Ramos (cell line): ENCODE results near the gene NPTN.
"Not testable (repeated sequence)": the region's sequence is repeated elsewhere in the genome, so short reads cannot be mapped to it uniquely, and the experiment has no call there.

Experiments used
- in situ Hi-C: fragments of 300-500 bp; cut with MboI; formaldehyde crosslinking; loops from one replicate; pipeline ENCODE4 v1.14.3; 2022; ENCODE audit warnings: low sequenced_read_pairs; ENCODE audit not compliant: unreplicated experiment

The NPTN gene

GRCh38 chr15:73602446-73602843, 30.7 kb downstream of the NPTN start:
- in situ Hi-C loops, result no loop called here

- in situ Hi-C loops, result no loop called here
Measured at GRCh38 chr15:73601451-73602445, 31.4 kb downstream of the NPTN start.

GRCh38 chr15:73600413-73601335, 32.5 kb downstream of the NPTN start:
- in situ Hi-C loops, result no loop called here

GRCh38 chr15:73599934-73600333, 33.3 kb downstream of the NPTN start:
- in situ Hi-C loops, result no loop called here

GRCh38 chr15:73598530-73599160, 34.5 kb downstream of the NPTN start:
- in situ Hi-C loops, result no loop called here

- in situ Hi-C loops, result no loop called here
Measured at GRCh38 chr15:73597036-73597638, 36.1 kb downstream of the NPTN start.

- in situ Hi-C loops, result no loop called here
Measured at GRCh38 chr15:73596174-73596573, 37.0 kb downstream of the NPTN start.

GRCh38 chr15:73594109-73594508, 39.1 kb downstream of the NPTN start:
- in situ Hi-C loops, result no loop called here

- in situ Hi-C loops, result no loop called here
Measured at GRCh38 chr15:73593304-73594074, 39.7 kb downstream of the NPTN start.

GRCh38 chr15:73590263-73590662, 42.9 kb downstream of the NPTN start:
- in situ Hi-C loops, result no loop called here

GRCh38 chr15:73589766-73590165, 43.4 kb downstream of the NPTN start:
- in situ Hi-C loops, result no loop called here

- in situ Hi-C loops, result no loop called here
Measured at GRCh38 chr15:73585871-73586654, 47.1 kb downstream of the NPTN start.

- in situ Hi-C loops, result no loop called here
Measured at GRCh38 chr15:73584699-73585420, 48.3 kb downstream of the NPTN start.

GRCh38 chr15:73583544-73583943, 49.6 kb downstream of the NPTN start:
- in situ Hi-C loops, result no loop called here

GRCh38 chr15:73582851-73583379, 50.3 kb downstream of the NPTN start:
- in situ Hi-C loops, result no loop called here

- in situ Hi-C loops, result no loop called here
Measured at GRCh38 chr15:73578026-73578425, 55.2 kb downstream of the NPTN start.

- in situ Hi-C loops, result not testable (repeated sequence)
Measured at GRCh38 chr15:73577593-73577992, 55.6 kb downstream of the NPTN start.
